Neural progenitor cell (in vitro differentiated cells): ENCODE data around the gene RABAC1.

Source experiments
- EZH2phosphoT487 ChIP-seq: fragments of 200-600 bp; sonication (generic); IDR thresholded peaks from 2 replicates; pipeline ENCODE4 v1.6.1; 2017; ENCODE audit warnings: antibody characterized with exemption
- TF ChIP-seq, protein P1 (sequence below): fragments of 200-600 bp; sonication (generic); IDR thresholded peaks from 2 replicates; pipeline ENCODE4 v1.5.1; 2017; ENCODE audit warnings: antibody characterized with exemption, mild to moderate bottlenecking

DNA sequence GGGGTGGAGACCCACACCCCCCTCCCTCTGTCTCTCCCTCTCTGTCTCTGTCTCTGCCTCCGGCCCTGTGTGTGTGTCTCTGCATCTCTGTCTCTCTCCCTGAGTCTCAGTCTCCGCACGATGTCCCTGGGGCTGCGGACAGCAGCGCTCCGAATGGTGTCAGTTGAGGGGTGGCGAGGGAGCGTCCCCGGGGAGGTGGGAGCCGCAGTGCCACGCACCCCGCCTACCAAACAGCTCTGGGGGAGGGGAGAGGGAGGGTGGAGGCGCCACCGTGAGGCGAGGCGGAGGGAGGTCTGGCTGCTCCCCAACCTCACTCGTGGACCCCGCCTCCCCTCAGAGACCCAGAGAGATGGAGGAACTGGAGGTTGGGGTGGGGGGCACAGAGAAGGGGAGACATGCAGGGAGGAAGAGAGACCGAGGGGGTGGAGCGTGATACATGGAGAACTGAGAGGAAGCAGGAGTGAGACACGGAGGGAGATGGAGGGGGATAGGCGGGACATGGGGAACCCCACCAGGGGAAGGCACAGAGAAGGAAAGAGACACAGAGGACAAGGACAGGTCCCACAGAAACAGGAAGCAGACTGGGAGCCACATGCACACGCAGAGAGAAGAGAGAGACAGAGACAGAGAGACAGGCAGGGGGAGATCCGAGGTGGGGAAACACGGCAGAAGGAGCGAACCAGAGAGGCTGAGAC lies 38.1 kb downstream of the RABAC1 start:
- TF ChIP-seq, protein P1, sequence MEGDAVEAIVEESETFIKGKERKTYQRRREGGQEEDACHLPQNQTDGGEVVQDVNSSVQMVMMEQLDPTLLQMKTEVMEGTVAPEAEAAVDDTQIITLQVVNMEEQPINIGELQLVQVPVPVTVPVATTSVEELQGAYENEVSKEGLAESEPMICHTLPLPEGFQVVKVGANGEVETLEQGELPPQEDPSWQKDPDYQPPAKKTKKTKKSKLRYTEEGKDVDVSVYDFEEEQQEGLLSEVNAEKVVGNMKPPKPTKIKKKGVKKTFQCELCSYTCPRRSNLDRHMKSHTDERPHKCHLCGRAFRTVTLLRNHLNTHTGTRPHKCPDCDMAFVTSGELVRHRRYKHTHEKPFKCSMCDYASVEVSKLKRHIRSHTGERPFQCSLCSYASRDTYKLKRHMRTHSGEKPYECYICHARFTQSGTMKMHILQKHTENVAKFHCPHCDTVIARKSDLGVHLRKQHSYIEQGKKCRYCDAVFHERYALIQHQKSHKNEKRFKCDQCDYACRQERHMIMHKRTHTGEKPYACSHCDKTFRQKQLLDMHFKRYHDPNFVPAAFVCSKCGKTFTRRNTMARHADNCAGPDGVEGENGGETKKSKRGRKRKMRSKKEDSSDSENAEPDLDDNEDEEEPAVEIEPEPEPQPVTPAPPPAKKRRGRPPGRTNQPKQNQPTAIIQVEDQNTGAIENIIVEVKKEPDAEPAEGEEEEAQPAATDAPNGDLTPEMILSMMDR = no peak
- TF ChIP-seq EZH2phosphoT487 = peak; percentile 51
